Loucy (cell line): Measurements from ENCODE around the gene SLC25A33.

Experiments
- H2AFZ ChIP-seq: fragments of 200-600 bp; sonication (generic); 2 replicates; pipeline ENCODE4 v1.6.0; 2016; ENCODE audit warnings: antibody characterized with exemption, mild to moderate bottlenecking, low read length, moderate library complexity
- H3F3A ChIP-seq: fragments of 200-600 bp; 2 replicates; pipeline ENCODE4 v1.6.0; 2016; ENCODE audit warnings: antibody characterized with exemption, low read depth, mild to moderate bottlenecking
- H3K27me3 ChIP-seq: fragments of 200-600 bp; sonication (generic); 2 replicates; pipeline ENCODE4 v1.6.1; 2014; ENCODE audit warnings: low read length, mild to moderate bottlenecking; ENCODE audit not compliant: insufficient read depth, poor library complexity, severe bottlenecking
- H3K36me3 ChIP-seq: fragments of 200-600 bp; sonication (generic); 2 replicates; pipeline ENCODE4 v1.6.1; 2016; ENCODE audit warnings: low read length; ENCODE audit not compliant: insufficient read depth
- H3K4me1 ChIP-seq: fragments of 200-600 bp; sonication (generic); 2 replicates; pipeline ENCODE4 v1.5.1; 2014; ENCODE audit warnings: low read length, mild to moderate bottlenecking; ENCODE audit not compliant: insufficient read depth, poor library complexity, severe bottlenecking
- H3K4me2 ChIP-seq: fragments of 200-600 bp; sonication (generic); 2 replicates; pipeline ENCODE4 v1.6.0; 2014; ENCODE audit warnings: antibody characterized with exemption, low read length, low read depth, mild to moderate bottlenecking; ENCODE audit not compliant: poor library complexity, severe bottlenecking
- H3K4me3 ChIP-seq: fragments of 200-600 bp; sonication (generic); 2 replicates; pipeline ENCODE4 v1.5.1; 2014; ENCODE audit warnings: low read length, mild to moderate bottlenecking, mixed read lengths; ENCODE audit not compliant: poor library complexity, severe bottlenecking
- H3K79me2 ChIP-seq: fragments of 200-600 bp; sonication (generic); 2 replicates; pipeline ENCODE4 v1.6.1; 2014; ENCODE audit warnings: low read length; ENCODE audit not compliant: insufficient read depth
- H3K9ac ChIP-seq: fragments of 200-600 bp; sonication (generic); 2 replicates; pipeline ENCODE4 v1.6.0; 2014; ENCODE audit warnings: mild to moderate bottlenecking, low read depth, low read length, moderate library complexity; ENCODE audit not compliant: poor library complexity, severe bottlenecking
- H3K9me2 ChIP-seq: fragments of 200-600 bp; sonication (generic); replicated peaks from 2 replicates; pipeline ENCODE4 v1.6.1; 2016; ENCODE audit warnings: low read depth, low read length, mixed read lengths
- H3K9me3 ChIP-seq: fragments of 200-600 bp; sonication (generic); 2 replicates; pipeline ENCODE4 v1.6.1; 2014; ENCODE audit warnings: mild to moderate bottlenecking, antibody characterized with exemption, low read length, low read depth; ENCODE audit not compliant: insufficient read depth
- H4K20me1 ChIP-seq: fragments of 200-600 bp; sonication (generic); 2 replicates; pipeline ENCODE4 v1.6.0; 2014; ENCODE audit warnings: antibody characterized with exemption, low read length, mild to moderate bottlenecking; ENCODE audit not compliant: insufficient read depth, poor library complexity, severe bottlenecking
- EZH2phosphoT487 ChIP-seq: fragments of 200-600 bp; IDR thresholded peaks from 2 replicates; pipeline ENCODE4 v1.6.1; 2018; ENCODE audit warnings: antibody characterized with exemption, mild to moderate bottlenecking, moderate library complexity, borderline replicate concordance
- TF ChIP-seq, protein P1 (sequence below): fragments of 200-600 bp; sonication (generic); conservative IDR thresholded peaks from 2 replicates; pipeline ENCODE4 v1.5.1; 2014; ENCODE audit warnings: mild to moderate bottlenecking, antibody characterized with exemption, low read length

SLC25A33 gene

DNA sequence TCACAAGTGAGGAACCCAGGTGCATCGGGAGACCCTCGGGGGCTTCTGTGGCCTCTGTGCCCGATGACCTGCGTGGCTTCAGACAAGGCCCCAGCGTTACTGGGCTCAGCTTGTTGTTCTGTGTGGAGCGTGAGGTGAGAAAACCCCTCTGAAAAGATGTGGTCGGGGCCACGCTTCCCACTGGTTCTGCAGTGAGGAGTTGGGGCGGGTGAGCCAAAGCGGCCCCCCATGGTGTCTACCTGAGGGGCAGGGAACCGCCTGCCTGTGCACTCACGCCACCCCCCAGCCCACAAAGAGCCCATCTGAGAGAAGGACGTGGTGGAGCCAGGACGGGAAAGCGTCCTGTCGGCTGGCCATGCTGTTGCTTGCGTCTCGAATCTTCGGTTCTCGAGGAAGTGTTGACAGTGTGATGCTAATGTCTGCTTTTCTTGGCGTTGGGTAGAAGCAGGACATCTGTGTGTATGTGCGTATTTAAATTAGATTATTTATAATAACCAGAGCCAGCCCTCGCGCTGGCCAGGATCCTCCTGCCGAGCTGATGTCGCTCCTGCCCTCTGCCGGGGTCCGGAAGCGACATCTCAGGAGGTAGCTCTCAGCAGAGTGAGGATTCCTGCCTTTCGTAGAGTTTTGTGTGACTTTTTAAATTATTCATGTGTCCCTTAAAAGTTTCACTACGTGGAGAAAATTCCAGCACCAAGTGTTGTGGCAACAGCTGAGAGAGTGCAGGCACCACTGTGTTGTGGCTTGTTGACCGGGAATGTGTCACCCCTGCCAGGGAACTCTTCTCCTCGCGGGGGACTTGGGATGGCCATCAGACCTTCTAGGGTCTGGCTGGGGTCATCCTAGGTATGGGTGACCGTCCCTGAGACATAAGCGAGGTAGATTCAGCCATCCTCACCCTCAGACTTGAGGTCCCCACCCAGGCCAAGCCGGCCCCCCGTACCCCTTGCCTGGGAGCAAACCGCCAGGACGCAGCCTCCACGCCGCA lies 64.8 kb downstream of the SLC25A33 start:
- no peaks in the 10 kb centered on the region for H3K9me2 ChIP-seq
- H3K27me3 ChIP-seq, result no peaks in the 10 kb centered on the region
- no peak overlapping the region for H3K4me3 ChIP-seq
- no peaks in the 10 kb centered on the region for H4K20me1 ChIP-seq
- H3K4me1 ChIP-seq, result no peaks in the 10 kb centered on the region
- TF ChIP-seq EZH2phosphoT487, result no peak
- TF ChIP-seq, protein P1, sequence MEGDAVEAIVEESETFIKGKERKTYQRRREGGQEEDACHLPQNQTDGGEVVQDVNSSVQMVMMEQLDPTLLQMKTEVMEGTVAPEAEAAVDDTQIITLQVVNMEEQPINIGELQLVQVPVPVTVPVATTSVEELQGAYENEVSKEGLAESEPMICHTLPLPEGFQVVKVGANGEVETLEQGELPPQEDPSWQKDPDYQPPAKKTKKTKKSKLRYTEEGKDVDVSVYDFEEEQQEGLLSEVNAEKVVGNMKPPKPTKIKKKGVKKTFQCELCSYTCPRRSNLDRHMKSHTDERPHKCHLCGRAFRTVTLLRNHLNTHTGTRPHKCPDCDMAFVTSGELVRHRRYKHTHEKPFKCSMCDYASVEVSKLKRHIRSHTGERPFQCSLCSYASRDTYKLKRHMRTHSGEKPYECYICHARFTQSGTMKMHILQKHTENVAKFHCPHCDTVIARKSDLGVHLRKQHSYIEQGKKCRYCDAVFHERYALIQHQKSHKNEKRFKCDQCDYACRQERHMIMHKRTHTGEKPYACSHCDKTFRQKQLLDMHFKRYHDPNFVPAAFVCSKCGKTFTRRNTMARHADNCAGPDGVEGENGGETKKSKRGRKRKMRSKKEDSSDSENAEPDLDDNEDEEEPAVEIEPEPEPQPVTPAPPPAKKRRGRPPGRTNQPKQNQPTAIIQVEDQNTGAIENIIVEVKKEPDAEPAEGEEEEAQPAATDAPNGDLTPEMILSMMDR, result no peak
- no peak overlapping the region for H3K4me2 ChIP-seq
- no peaks in the 10 kb centered on the region for H3K9me3 ChIP-seq
- no peaks in the 10 kb centered on the region for H3K79me2 ChIP-seq
- no peak overlapping the region for H3K9ac ChIP-seq
- H2AFZ ChIP-seq, result no peak overlapping the region
- H3F3A ChIP-seq, result no peaks in the 10 kb centered on the region
- peaks cover 72% of the 10 kb centered on the region; the same call in 1 of the 2 replicates for H3K36me3 ChIP-seq

- H3K4me1 ChIP-seq, result no peaks in the 10 kb centered on the region
- H3K79me2 ChIP-seq, result no peaks in the 10 kb centered on the region
- no peaks in the 10 kb centered on the region for H3F3A ChIP-seq
- H2AFZ ChIP-seq, result no peak overlapping the region
- no peaks in the 10 kb centered on the region for H4K20me1 ChIP-seq
- H3K27me3 ChIP-seq, result no peaks in the 10 kb centered on the region
- H3K36me3 ChIP-seq, result peaks cover 71% of the 10 kb centered on the region; the same call in 1 of the 2 replicates
- H3K9ac ChIP-seq, result no peak overlapping the region
- no peaks in the 10 kb centered on the region for H3K9me3 ChIP-seq
- TF ChIP-seq, protein P1, result no peak
- no peak for TF ChIP-seq EZH2phosphoT487
- H3K9me2 ChIP-seq, result no peaks in the 10 kb centered on the region
- no peak overlapping the region for H3K4me2 ChIP-seq
- no peak overlapping the region for H3K4me3 ChIP-seq
Observed at GRCh38 chr1:9604836-9605235, 65.6 kb downstream of the SLC25A33 start.

- Histone ChIP-seq H3K9me3 (no peaks in the 10 kb centered on the region), H3K4me1 (no peaks in the 10 kb centered on the region), H3K27me3 (no peaks in the 10 kb centered on the region), H3F3A (no peaks in the 10 kb centered on the region), H2AFZ (no peak overlapping the region), H3K79me2 (no peaks in the 10 kb centered on the region), H3K9me2 (no peaks in the 10 kb centered on the region), H3K9ac (no peak overlapping the region), H4K20me1 (no peaks in the 10 kb centered on the region), H3K4me3 (no peak overlapping the region), H3K36me3 (peaks cover 71% of the 10 kb centered on the region; the same call in 1 of the 2 replicates), H3K4me2 (no peak overlapping the region)
- TF ChIP-seq EZH2phosphoT487, result no peak
Observed at GRCh38 chr1:9605946-9606455, 66.7 kb downstream of the SLC25A33 start.
